OCI-LY1 (cell line): ENCODE data around the gene PRKACA.

Source experiments
- EZH2 ChIP-seq: fragments of 200-600 bp; sonication (generic), shearing (Covaris generic); IDR thresholded peaks from 2 replicates; pipeline ENCODE4 v1.8.0; 2017; ENCODE audit warnings: borderline replicate concordance, mixed run types, mild to moderate bottlenecking, antibody characterized with exemption, low read length, moderate library complexity, mixed read lengths
- TF ChIP-seq, protein P1 (sequence below): fragments of 200-600 bp; sonication (generic), shearing (Covaris generic); IDR thresholded peaks from 2 replicates; pipeline ENCODE4 v1.5.1; 2017; ENCODE audit warnings: mild to moderate bottlenecking, antibody characterized with exemption, low read length, moderate library complexity, mixed read lengths

DNA sequence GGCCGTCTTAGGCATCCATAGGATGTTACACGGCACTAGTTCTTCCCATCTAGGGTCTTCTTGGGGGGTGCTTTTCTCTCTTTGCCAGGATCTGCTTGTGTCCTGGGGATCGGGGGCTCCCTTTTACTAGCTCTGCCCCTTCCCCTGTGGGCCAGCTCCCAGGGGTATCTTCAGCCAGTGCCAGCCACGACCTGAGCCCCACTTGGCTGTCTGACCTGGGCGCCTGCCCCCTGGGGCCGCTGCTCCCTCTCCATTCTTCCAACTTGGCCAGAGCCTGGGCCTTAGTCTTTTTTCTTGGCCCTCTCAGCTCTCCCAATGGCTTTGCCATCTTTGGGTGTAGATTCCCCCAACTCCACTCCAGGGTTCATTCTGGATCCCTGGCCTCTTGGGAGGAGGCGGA lies 3.1 kb downstream of the PRKACA start:
- TF ChIP-seq, protein P1, sequence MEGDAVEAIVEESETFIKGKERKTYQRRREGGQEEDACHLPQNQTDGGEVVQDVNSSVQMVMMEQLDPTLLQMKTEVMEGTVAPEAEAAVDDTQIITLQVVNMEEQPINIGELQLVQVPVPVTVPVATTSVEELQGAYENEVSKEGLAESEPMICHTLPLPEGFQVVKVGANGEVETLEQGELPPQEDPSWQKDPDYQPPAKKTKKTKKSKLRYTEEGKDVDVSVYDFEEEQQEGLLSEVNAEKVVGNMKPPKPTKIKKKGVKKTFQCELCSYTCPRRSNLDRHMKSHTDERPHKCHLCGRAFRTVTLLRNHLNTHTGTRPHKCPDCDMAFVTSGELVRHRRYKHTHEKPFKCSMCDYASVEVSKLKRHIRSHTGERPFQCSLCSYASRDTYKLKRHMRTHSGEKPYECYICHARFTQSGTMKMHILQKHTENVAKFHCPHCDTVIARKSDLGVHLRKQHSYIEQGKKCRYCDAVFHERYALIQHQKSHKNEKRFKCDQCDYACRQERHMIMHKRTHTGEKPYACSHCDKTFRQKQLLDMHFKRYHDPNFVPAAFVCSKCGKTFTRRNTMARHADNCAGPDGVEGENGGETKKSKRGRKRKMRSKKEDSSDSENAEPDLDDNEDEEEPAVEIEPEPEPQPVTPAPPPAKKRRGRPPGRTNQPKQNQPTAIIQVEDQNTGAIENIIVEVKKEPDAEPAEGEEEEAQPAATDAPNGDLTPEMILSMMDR = no peak
- TF ChIP-seq EZH2 = no peak
